Right lobe of liver (tissue), 4 donors: ENCODE data around the gene EDN2.

ENCODE experiments used
- CTCF ChIP-seq, 4 donors: fragments of 200-600 bp in 3 of 4; fragments of 450-650 bp in 1 of 4; IDR thresholded peaks; one replicate each; pipeline versions ENCODE4 v1.5.1 to v1.8.0; 2016 to 2022; ENCODE audit warnings: antibody characterized with exemption in 4 of 4, mild to moderate bottlenecking in 2 of 4
- POLR2A ChIP-seq: fragments of 450-650 bp; IDR thresholded peaks from one replicate; pipeline ENCODE4 v1.6.1; 2017; ENCODE audit warnings: antibody characterized with exemption, mild to moderate bottlenecking
- donor health status: DM: no; HTN: no; CAD: no.
- donor health status: DM: no; HTN: no; CAD: no.
- donor health status: DM: no; HTN: yes; CAD: no.

- TF ChIP-seq POLR2A (no peak), CTCF (IDR thresholded peaks at IDR 0.05) (no peak)
These were observed 33.7 kb downstream of the EDN2 start for GRCh38 chr1:41450747-41451285.
